BJ (cell line): ENCODE data around the gene POLR2L. TPM values are rescaled to one million over a fixed set of nuclear protein-coding genes. Genes with fewer than 3 reads are reported as not detected.

Source experiments
- CTCF ChIA-PET: fragments of 350-600 bp; formaldehyde crosslinking; extraction: SDS; loops from one replicate; lab custom pipeline; 2021; ENCODE audit warnings: antibody characterized with exemption, inconsistent platforms; lab: Yijun Ruan, JAX
- POLR2A ChIA-PET: fragments of 300-600 bp; sonication (Branson Sonifier 250); formaldehyde crosslinking; extraction: SDS; loops from one replicate; lab custom pipeline; 2021; ENCODE audit warnings: antibody characterized with exemption; lab: Charles Lee
- DNase-seq: peaks from one replicate; pipeline ENCODE4 v3.0.0-alpha.2; 2011; ENCODE audit warnings: low read depth
- H3K27me3 ChIP-seq: 2 replicates; pipeline ENCODE4 v1.6.0; 2011; ENCODE audit warnings: low read length; ENCODE audit not compliant: control insufficient read depth, insufficient read depth
- H3K36me3 ChIP-seq: 2 replicates; pipeline ENCODE4 v1.5.1; 2011; ENCODE audit warnings: low read length; ENCODE audit not compliant: control insufficient read depth, insufficient read depth
- H3K4me3 ChIP-seq: 2 replicates; pipeline ENCODE4 v1.5.1; 2011; ENCODE audit warnings: low read depth, mild to moderate bottlenecking, control low read depth, low read length
- polyA plus RNA-seq: library from polyadenylated mRNA; depleted of rRNA; stranded (reverse); fragments of >200 nt; gene quantifications from 2 replicates; pipeline ENCODE4 v1.2.3, GENCODE V29; 2011
- TF ChIP-seq, protein P1 (sequence below): IDR thresholded peaks from 2 replicates; pipeline ENCODE4 v1.5.1; 2011; ENCODE audit warnings: low read depth, mild to moderate bottlenecking, control low read depth, inconsistent platforms, low read length, moderate library complexity; ENCODE audit not compliant: insufficient read depth

Gene POLR2L
- polyA plus RNA-seq, 1 experiment, result 734 TPM

- peaks cover 3% of the 10 kb centered on the region for H3K36me3 ChIP-seq
- no peak for DNase-seq
- no peaks in the 10 kb centered on the region for H3K27me3 ChIP-seq
- no peak overlapping the region for H3K4me3 ChIP-seq
- TF ChIP-seq, protein P1, sequence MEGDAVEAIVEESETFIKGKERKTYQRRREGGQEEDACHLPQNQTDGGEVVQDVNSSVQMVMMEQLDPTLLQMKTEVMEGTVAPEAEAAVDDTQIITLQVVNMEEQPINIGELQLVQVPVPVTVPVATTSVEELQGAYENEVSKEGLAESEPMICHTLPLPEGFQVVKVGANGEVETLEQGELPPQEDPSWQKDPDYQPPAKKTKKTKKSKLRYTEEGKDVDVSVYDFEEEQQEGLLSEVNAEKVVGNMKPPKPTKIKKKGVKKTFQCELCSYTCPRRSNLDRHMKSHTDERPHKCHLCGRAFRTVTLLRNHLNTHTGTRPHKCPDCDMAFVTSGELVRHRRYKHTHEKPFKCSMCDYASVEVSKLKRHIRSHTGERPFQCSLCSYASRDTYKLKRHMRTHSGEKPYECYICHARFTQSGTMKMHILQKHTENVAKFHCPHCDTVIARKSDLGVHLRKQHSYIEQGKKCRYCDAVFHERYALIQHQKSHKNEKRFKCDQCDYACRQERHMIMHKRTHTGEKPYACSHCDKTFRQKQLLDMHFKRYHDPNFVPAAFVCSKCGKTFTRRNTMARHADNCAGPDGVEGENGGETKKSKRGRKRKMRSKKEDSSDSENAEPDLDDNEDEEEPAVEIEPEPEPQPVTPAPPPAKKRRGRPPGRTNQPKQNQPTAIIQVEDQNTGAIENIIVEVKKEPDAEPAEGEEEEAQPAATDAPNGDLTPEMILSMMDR, result no peak
- ChIA-PET CTCF (interaction anchor here (0.5 to 2.5 kb wide), 4 partner anchors 9 to 220 kb away, joined by 4 to 8 read pairs (median 6); partner anchors contain the start of gene PNPLA2), POLR2A (no interaction called here)
Measured at GRCh38 chr11:831118-831864, 11.0 kb downstream of the POLR2L start.

GRCh38 chr11:830295-831117 is 11.8 kb downstream of the POLR2L start:
- DNase-seq, result no peak
- POLR2A ChIA-PET, result interaction anchor here (1.0 kb wide), 1 partner anchor 12 kb away, joined by 11 read pairs; the partner anchor contains the start of gene PNPLA2
- Histone ChIP-seq H3K27me3 (no peaks in the 10 kb centered on the region), H3K36me3 (peaks cover 3% of the 10 kb centered on the region; the same call in 1 of the 2 replicates), H3K4me3 (peak overlapping the region; percentile 30)
- TF ChIP-seq, protein P1, result no peak
- CTCF ChIA-PET, result interaction anchor here (0.7 to 2.5 kb wide), 4 partner anchors 10 to 221 kb away, joined by 3 to 8 read pairs (median 6); partner anchors contain the start of gene PNPLA2

- Histone ChIP-seq H3K4me3 (peak overlapping the region; percentile 23), H3K27me3 (no peaks in the 10 kb centered on the region), H3K36me3 (peaks cover 8% of the 10 kb centered on the region)
- ChIA-PET POLR2A (interaction anchor here (0.5 to 1.0 kb wide), 2 partner anchors 11 to 15 kb away, joined by 11 to 13 read pairs; partner anchors contain the start of gene PNPLA2), CTCF (interaction anchor here (0.7 to 2.5 kb wide), 3 partner anchors 8 to 11 kb away, joined by 3 to 8 read pairs (median 3); partner anchors contain the start of gene PNPLA2)
- DNase-seq, result no peak
- TF ChIP-seq, protein P1, result no peak
Measured at GRCh38 chr11:829847-830294, 12.5 kb downstream of the POLR2L start.

DNA sequence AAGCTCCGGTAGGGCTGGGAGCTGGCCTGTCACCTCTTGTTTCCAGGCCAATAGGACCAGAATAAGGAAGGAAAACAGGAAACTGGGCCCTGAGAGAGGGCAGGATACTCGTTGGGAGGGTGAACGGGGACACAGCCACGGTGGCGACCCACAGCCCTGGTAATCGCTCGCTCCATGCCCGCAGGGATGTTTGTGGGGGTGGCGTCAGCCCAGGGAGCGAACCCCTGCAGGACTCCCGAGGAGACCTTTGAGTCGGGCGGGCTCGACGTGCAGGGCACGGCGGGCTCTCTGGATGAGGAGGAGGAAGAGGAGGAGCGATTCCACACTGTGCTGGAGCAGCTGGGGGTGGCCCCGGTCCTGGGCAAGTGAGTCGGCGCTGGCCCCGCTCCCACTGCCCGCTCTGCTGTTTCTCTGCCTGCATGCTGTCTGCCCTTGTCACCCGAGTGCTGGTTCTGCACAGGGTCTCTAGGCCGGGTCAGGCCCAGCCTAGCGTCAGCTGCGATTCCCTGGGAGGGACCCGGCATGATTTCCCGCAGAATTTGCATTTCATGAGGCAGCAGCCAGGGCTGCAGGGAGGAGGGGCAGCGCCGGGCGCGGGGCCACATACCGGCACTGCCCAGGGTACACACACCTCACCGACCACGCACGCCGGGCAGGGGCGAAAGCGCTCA is 13.0 kb downstream of the POLR2L start:
- TF ChIP-seq, protein P1, result no peak
- Histone ChIP-seq H3K36me3 (peaks cover 14% of the 10 kb centered on the region), H3K4me3 (peak overlapping the region; percentile 23; the same call in 1 of the 2 replicates), H3K27me3 (no peaks in the 10 kb centered on the region)
- POLR2A ChIA-PET, result interaction anchor here (0.5 to 1.0 kb wide), 3 partner anchors 11 to 35 kb away, joined by 3 to 13 read pairs (median 11); partner anchors contain the start of gene PNPLA2
- CTCF ChIA-PET, result interaction anchor here (0.7 to 2.5 kb wide), 4 partner anchors 9 to 19 kb away, joined by 3 to 8 read pairs (median 3); partner anchors contain the start of gene PNPLA2
- DNase-seq, result no peak
